Vagina (tissue), 2 donors: Measurements from ENCODE around the gene DAP3.
"Not testable (repeated sequence)": the region's sequence is repeated elsewhere in the genome, so short reads cannot be mapped to it uniquely, and the experiment has no call there.

Experiments used
- CTCF ChIP-seq, 3 experiments: fragments of 450-650 bp in 2 of 3; fragments of 200-600 bp in 1 of 3; sonication (generic) in 1 of 3; IDR thresholded peaks; one replicate each; pipeline ENCODE4 v1.5.1; 2017 to 2019; ENCODE audit warnings: antibody characterized with exemption in 3 of 3, mild to moderate bottlenecking in 2 of 3, moderate library complexity in 2 of 3
- POLR2A ChIP-seq, 2 donors: fragments of 450-650 bp; IDR thresholded peaks; one replicate each; pipeline ENCODE4 v1.6.1; 2017; ENCODE audit warnings: antibody characterized with exemption in 2 of 2, mild to moderate bottlenecking in 2 of 2, moderate library complexity in 2 of 2

- TF ChIP-seq CTCF, POLR2A (IDR thresholded peaks at IDR 0.05): not testable (repeated sequence)
Observed at GRCh38 chr1:155699062-155699461, 10.2 kb downstream of the DAP3 start.
